K562 (cell line): ENCODE data around the gene MMEL1. TPM values are rescaled to one million over a fixed set of nuclear protein-coding genes. Genes with fewer than 3 reads are reported as not detected.

Experiments
- EGR1 ChIP-seq: fragments of 450-650 bp; conservative IDR thresholded peaks from 2 replicates; pipeline ENCODE4 v1.6.1; 2017; ENCODE audit warnings: mild to moderate bottlenecking
- ESRRA ChIP-seq: fragments of 450-650 bp; IDR thresholded peaks from 2 replicates; pipeline ENCODE4 v1.6.1; 2014; ENCODE audit warnings: low read depth, mild to moderate bottlenecking, moderate library complexity, borderline replicate concordance
- ETV5 ChIP-seq: sonication (generic); formaldehyde crosslinking; IDR thresholded peaks from 2 replicates; pipeline ENCODE4 v1.4.0; 2020; ENCODE audit warnings: low read depth, mild to moderate bottlenecking, missing genetic modification reagents
- HNRNPL ChIP-seq: fragments of 200-400 bp; formaldehyde crosslinking; IDR thresholded peaks from 2 replicates; pipeline ENCODE4 v1.6.1; 2017; ENCODE audit warnings: low read depth, mild to moderate bottlenecking, low read length
- NR0B1 ChIP-seq: fragments of 450-650 bp; IDR thresholded peaks from one replicate; pipeline ENCODE4 v1.6.1; 2018; ENCODE audit warnings: mild to moderate bottlenecking, moderate library complexity; ENCODE audit not compliant: partially characterized antibody
- PRMT5 ChIP-seq: sonication (generic); formaldehyde crosslinking; IDR thresholded peaks from 2 replicates; pipeline ENCODE4 v1.5.0; 2020; ENCODE audit warnings: missing genetic modification reagents
- RFX1 ChIP-seq: fragments of 450-650 bp; IDR thresholded peaks from 2 replicates; pipeline ENCODE4 v1.6.1; 2016; ENCODE audit warnings: mild to moderate bottlenecking, moderate library complexity
- RHOXF2B ChIP-seq: fragments of 250-450 bp; sonication (Bioruptor Pico); conservative IDR thresholded peaks from 2 replicates; pipeline ENCODE4 v1.5.1; 2021
- SMARCE1 ChIP-seq: fragments of 450-650 bp; IDR thresholded peaks from 2 replicates; pipeline ENCODE4 v1.7.1; 2016; ENCODE audit warnings: mild to moderate bottlenecking
- ZNF212 ChIP-seq: fragments of 450-650 bp; formaldehyde crosslinking; IDR thresholded peaks from 2 replicates; pipeline ENCODE4 v1.4.0; 2020; ENCODE audit warnings: mild to moderate bottlenecking
- polyA plus RNA-seq, 8 experiments: library from polyadenylated mRNA; depleted of rRNA in 4 of 8; stranded (reverse) in 5 of 8; unstranded in 3 of 8; fragments of >200 nt; fragmentation: Nextera tagmentation in 2 of 8; fragmentation: Illumina TruSeq in 1 of 8; extraction: Ambion mirVana in 2 of 8; extraction: Trizol in 1 of 8; gene quantifications; 2 replicates each; pipeline versions ENCODE4 v1.2.1 to v1.2.3, GENCODE V29; 2011 to 2014; ENCODE audit warnings: inconsistent platforms in 1 of 8, missing spikeins in 1 of 8
- total RNA-seq, 7 experiments: library from RNA; depleted of rRNA in 6 of 7; stranded (reverse); fragments of >200 nt in 6 of 7; fragmentation: Illumina TruSeq in 2 of 7; extraction: Trizol in 2 of 7; gene quantifications; 2 replicates each; pipeline versions ENCODE4 v1.2.1 to v1.2.3, GENCODE V29; 2011 to 2021; ENCODE audit warnings: low replicate concordance in 1 of 7
- TF ChIP-seq, protein P1 (sequence below): fragments of 450-650 bp; conservative IDR thresholded peaks from 2 replicates; pipeline ENCODE4 v1.6.1; 2016; ENCODE audit warnings: missing genetic modification characterization, low read depth, mild to moderate bottlenecking, missing compliant biosample characterization, moderate library complexity

MMEL1 gene
- total and polyA plus RNA-seq, 9 of the 15 experiments (the other 6 are each of a cell fraction or from before 2014, with no cell fraction given), result not detected

DNA sequence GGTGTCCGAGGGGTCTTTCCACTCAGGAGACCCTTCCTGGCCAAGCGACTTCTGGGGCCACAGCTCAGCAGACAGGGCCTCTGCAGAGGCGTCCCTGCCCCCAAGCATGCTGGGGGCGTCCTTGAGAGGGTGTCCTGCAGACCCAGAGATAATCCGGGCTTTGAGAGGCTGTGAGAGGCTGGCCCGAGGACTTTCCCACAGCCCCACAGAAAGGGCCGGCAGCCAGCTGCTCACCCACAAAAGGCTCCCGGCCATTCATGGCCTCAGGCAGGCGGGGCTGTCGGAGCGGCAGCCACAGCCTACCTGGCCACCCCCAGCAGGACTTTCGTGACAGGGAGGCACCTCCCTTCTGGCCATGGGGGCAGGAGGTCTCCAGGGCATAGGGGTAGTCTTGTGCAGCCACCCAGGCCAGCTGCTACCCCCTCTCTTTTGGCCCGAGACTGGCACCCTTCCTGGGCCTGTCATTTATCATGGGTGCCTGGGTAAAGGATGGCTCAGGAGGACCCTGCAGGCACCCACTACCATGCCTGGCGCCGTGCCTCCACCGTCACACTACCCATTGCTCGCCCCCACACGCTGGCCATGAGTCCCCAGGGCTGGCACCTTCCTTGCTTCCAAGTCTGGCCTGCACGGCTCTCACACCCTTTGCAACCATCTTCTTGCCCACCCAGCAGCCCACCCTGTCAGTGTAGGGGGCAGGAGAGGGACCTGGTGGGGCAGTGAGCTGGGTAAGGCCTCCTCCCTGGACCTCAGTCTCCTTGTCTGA lies 87.8 kb downstream of the MMEL1 start (continued):
- TF ChIP-seq NR0B1, result no peak
- no peak for TF ChIP-seq SMARCE1
- TF ChIP-seq RFX1, result no peak
- TF ChIP-seq ETV5 (CRISPR knock-in tag), result no peak
- peak; percentile 54 for TF ChIP-seq EGR1
- TF ChIP-seq RHOXF2B, result no peak
- TF ChIP-seq HNRNPL, result no peak
- TF ChIP-seq PRMT5 (CRISPR knock-in tag), result no peak
- TF ChIP-seq ESRRA, result peak; percentile 63
- TF ChIP-seq, protein P1, sequence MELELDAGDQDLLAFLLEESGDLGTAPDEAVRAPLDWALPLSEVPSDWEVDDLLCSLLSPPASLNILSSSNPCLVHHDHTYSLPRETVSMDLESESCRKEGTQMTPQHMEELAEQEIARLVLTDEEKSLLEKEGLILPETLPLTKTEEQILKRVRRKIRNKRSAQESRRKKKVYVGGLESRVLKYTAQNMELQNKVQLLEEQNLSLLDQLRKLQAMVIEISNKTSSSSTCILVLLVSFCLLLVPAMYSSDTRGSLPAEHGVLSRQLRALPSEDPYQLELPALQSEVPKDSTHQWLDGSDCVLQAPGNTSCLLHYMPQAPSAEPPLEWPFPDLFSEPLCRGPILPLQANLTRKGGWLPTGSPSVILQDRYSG (tag), result 0 out of 2 replicates have a peak, but pooled peaks have one; percentile 36
- no peak for TF ChIP-seq ZNF212 (CRISPR knock-in tag)
